HEK293 (cell line): Measurements from ENCODE around the gene ANKRD37.

Source experiments
- CTCF ChIA-PET: fragments of 350-600 bp; formaldehyde crosslinking; extraction: SDS; loops from one replicate; lab custom pipeline; 2021; ENCODE audit warnings: antibody characterized with exemption; lab: Yijun Ruan, JAX
- POLR2A ChIA-PET: fragments of 300-600 bp; formaldehyde crosslinking; extraction: SDS; loops from one replicate; lab custom pipeline; 2020; ENCODE audit warnings: antibody characterized with exemption, inconsistent platforms; lab: Yijun Ruan, JAX
- H3K27ac ChIP-seq: fragments of 200-500 bp; sonication (Bioruptor generic); 2 replicates; pipeline ENCODE4 v1.5.1; 2014; ENCODE audit warnings: low read depth, low read length, control low read depth, inconsistent platforms; ENCODE audit errors: extremely low read depth
- H3K36me3 ChIP-seq, 2 experiments: fragments of 200-500 bp in 1 of 2; sonication (Bioruptor generic) in 1 of 2; 1 replicate in 1 of 2; 2 replicates in 1 of 2; pipeline ENCODE4 v1.5.1; 2014 to 2017; ENCODE audit warnings: inconsistent platforms in 2 of 2, low read length in 2 of 2; ENCODE audit not compliant: control insufficient read depth in 2 of 2, insufficient read depth in 1 of 2
- H3K4me1 ChIP-seq: fragments of 200-500 bp; sonication (Bioruptor generic); 2 replicates; pipeline ENCODE4 v1.5.1; 2014; ENCODE audit warnings: mild to moderate bottlenecking, low read length, inconsistent platforms; ENCODE audit not compliant: control insufficient read depth, insufficient read depth
- H3K4me3 ChIP-seq: 2 replicates; pipeline ENCODE4 v1.5.1; 2011; ENCODE audit warnings: low read depth, mild to moderate bottlenecking, control low read depth, low read length, moderate library complexity
- H3K9me3 ChIP-seq: fragments of 200-500 bp; sonication (Bioruptor generic); 2 replicates; pipeline ENCODE4 v1.5.1; 2014; ENCODE audit warnings: low read depth, low read length, inconsistent platforms; ENCODE audit not compliant: control insufficient read depth, insufficient read depth
- GFI1B ChIP-seq: fragments of 450-650 bp; formaldehyde crosslinking; IDR thresholded peaks from 2 replicates; pipeline ENCODE4 v1.5.1; 2016; ENCODE audit warnings: missing biosample characterization, missing genetic modification characterization
- GLIS2 ChIP-seq: fragments of 450-650 bp; formaldehyde crosslinking; IDR thresholded peaks from 2 replicates; pipeline ENCODE4 v1.5.1; 2016; ENCODE audit warnings: missing biosample characterization, missing genetic modification characterization
- SCRT2 ChIP-seq: fragments of 450-650 bp; formaldehyde crosslinking; IDR thresholded peaks from 2 replicates; pipeline ENCODE4 v1.5.1; 2016; ENCODE audit warnings: missing biosample characterization, missing genetic modification characterization
- SETDB1 ChIP-seq: IDR thresholded peaks from one replicate; pipeline ENCODE4 v1.6.1; 2017; ENCODE audit warnings: mild to moderate bottlenecking, low read length, moderate library complexity, mixed read lengths; ENCODE audit not compliant: insufficient read length
- SP2 ChIP-seq: fragments of 450-650 bp; formaldehyde crosslinking; IDR thresholded peaks from 2 replicates; pipeline ENCODE4 v1.5.1; 2016; ENCODE audit warnings: missing biosample characterization, missing genetic modification characterization
- SP7 ChIP-seq: fragments of 450-650 bp; formaldehyde crosslinking; IDR thresholded peaks from 2 replicates; pipeline ENCODE4 v1.5.1; 2016; ENCODE audit warnings: missing biosample characterization, missing genetic modification characterization
- WT1 ChIP-seq: fragments of 450-650 bp; formaldehyde crosslinking; IDR thresholded peaks from 2 replicates; pipeline ENCODE4 v1.5.1; 2016; ENCODE audit warnings: missing biosample characterization, missing genetic modification characterization
- ZBTB20 ChIP-seq: fragments of 450-650 bp; formaldehyde crosslinking; IDR thresholded peaks from 2 replicates; pipeline ENCODE4 v1.5.1; 2016; ENCODE audit warnings: missing biosample characterization, missing genetic modification characterization
- ZNF211 ChIP-seq: fragments of 450-650 bp; formaldehyde crosslinking; IDR thresholded peaks from 2 replicates; pipeline ENCODE4 v1.5.1; 2016; ENCODE audit warnings: low read depth, missing biosample characterization, missing genetic modification characterization
- ZNF324 ChIP-seq: fragments of 450-650 bp; formaldehyde crosslinking; IDR thresholded peaks from 2 replicates; pipeline ENCODE4 v1.5.1; 2016; ENCODE audit warnings: missing biosample characterization, missing genetic modification characterization
- ZNF391 ChIP-seq: fragments of 450-650 bp; formaldehyde crosslinking; IDR thresholded peaks from 2 replicates; pipeline ENCODE4 v1.5.1; 2016; ENCODE audit warnings: low read depth, missing biosample characterization, missing genetic modification characterization, borderline replicate concordance
- ZNF501 ChIP-seq: fragments of 450-650 bp; formaldehyde crosslinking; IDR thresholded peaks from 2 replicates; pipeline ENCODE4 v1.5.1; 2016; ENCODE audit warnings: missing biosample characterization, missing genetic modification characterization
- ZNF549 ChIP-seq: fragments of 450-650 bp; IDR thresholded peaks from 2 replicates; pipeline ENCODE4 v1.5.1; 2018; ENCODE audit warnings: missing biosample characterization, missing genetic modification characterization, mild to moderate bottlenecking, inconsistent platforms, moderate library complexity
- ZNF558 ChIP-seq: fragments of 450-650 bp; formaldehyde crosslinking; IDR thresholded peaks from 2 replicates; pipeline ENCODE4 v1.5.1; 2016; ENCODE audit warnings: missing biosample characterization, missing genetic modification characterization
- TF ChIP-seq, protein P1 (sequence below): fragments of 450-650 bp; formaldehyde crosslinking; IDR thresholded peaks from 2 replicates; pipeline ENCODE4 v1.5.1; 2016; ENCODE audit warnings: missing biosample characterization, missing genetic modification characterization
- TF ChIP-seq, protein P2 (sequence below): fragments of 450-650 bp; formaldehyde crosslinking; IDR thresholded peaks from 2 replicates; pipeline ENCODE4 v1.5.1; 2016; ENCODE audit warnings: missing biosample characterization, missing genetic modification characterization
- TF ChIP-seq, protein P3 (sequence below): IDR thresholded peaks from 2 replicates; pipeline ENCODE4 v1.6.1; 2011; ENCODE audit warnings: mild to moderate bottlenecking, low read depth, low read length, borderline replicate concordance
- TF ChIP-seq, protein P4 (sequence below): fragments of 450-650 bp; formaldehyde crosslinking; IDR thresholded peaks from 2 replicates; pipeline ENCODE4 v1.5.1; 2016; ENCODE audit warnings: missing biosample characterization, missing genetic modification characterization
- TF ChIP-seq, protein P5 (sequence below): fragments of 450-650 bp; formaldehyde crosslinking; conservative IDR thresholded peaks from 2 replicates; pipeline ENCODE4 v1.5.1; 2016; ENCODE audit warnings: low read depth, missing biosample characterization, missing genetic modification characterization

Gene ANKRD37

DNA sequence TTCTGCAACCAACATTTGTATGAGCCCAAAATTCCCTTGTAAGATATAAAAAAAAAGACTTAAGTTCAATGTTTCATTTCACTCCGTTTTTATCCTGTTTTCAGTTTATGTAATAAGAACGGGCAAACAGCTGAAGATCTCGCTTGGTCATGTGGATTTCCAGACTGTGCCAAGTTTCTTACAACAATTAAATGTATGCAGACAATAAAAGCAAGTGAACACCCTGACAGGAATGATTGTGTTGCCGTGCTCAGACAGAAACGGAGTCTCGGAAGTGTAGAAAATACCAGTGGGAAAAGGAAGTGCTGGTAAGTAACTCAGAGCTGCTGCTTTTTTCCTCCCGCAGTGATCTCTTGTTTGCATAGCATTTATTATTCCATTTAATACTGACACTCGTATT lies 2.8 kb downstream of the ANKRD37 start (continued):
- TF ChIP-seq, protein P1, sequence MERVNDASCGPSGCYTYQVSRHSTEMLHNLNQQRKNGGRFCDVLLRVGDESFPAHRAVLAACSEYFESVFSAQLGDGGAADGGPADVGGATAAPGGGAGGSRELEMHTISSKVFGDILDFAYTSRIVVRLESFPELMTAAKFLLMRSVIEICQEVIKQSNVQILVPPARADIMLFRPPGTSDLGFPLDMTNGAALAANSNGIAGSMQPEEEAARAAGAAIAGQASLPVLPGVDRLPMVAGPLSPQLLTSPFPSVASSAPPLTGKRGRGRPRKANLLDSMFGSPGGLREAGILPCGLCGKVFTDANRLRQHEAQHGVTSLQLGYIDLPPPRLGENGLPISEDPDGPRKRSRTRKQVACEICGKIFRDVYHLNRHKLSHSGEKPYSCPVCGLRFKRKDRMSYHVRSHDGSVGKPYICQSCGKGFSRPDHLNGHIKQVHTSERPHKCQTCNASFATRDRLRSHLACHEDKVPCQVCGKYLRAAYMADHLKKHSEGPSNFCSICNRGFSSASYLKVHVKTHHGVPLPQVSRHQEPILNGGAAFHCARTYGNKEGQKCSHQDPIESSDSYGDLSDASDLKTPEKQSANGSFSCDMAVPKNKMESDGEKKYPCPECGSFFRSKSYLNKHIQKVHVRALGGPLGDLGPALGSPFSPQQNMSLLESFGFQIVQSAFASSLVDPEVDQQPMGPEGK (tag by site-specific recombination), result no peak
- no peak for TF ChIP-seq SCRT2 (tag by site-specific recombination)
- no peak for TF ChIP-seq ZNF501
- no peak for TF ChIP-seq SP7 (tag by site-specific recombination)
- no peak for TF ChIP-seq ZNF391 (tag by site-specific recombination)
- TF ChIP-seq ZNF211 (tag by site-specific recombination), result no peak
- TF ChIP-seq, protein P2, sequence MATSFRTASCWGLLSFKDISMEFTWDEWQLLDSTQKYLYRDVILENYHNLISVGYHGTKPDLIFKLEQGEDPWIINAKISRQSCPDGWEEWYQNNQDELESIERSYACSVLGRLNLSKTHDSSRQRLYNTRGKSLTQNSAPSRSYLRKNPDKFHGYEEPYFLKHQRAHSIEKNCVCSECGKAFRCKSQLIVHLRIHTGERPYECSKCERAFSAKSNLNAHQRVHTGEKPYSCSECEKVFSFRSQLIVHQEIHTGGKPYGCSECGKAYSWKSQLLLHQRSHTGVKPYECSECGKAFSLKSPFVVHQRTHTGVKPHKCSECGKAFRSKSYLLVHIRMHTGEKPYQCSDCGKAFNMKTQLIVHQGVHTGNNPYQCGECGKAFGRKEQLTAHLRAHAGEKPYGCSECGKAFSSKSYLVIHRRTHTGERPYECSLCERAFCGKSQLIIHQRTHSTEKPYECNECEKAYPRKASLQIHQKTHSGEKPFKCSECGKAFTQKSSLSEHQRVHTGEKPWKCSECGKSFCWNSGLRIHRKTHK (tag by site-specific recombination), result no peak
- TF ChIP-seq, protein P3, sequence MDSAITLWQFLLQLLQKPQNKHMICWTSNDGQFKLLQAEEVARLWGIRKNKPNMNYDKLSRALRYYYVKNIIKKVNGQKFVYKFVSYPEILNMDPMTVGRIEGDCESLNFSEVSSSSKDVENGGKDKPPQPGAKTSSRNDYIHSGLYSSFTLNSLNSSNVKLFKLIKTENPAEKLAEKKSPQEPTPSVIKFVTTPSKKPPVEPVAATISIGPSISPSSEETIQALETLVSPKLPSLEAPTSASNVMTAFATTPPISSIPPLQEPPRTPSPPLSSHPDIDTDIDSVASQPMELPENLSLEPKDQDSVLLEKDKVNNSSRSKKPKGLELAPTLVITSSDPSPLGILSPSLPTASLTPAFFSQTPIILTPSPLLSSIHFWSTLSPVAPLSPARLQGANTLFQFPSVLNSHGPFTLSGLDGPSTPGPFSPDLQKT, result no peak
- TF ChIP-seq WT1 (tag by site-specific recombination), result no peak
- no peak for TF ChIP-seq SP2 (tag by site-specific recombination)

DNA sequence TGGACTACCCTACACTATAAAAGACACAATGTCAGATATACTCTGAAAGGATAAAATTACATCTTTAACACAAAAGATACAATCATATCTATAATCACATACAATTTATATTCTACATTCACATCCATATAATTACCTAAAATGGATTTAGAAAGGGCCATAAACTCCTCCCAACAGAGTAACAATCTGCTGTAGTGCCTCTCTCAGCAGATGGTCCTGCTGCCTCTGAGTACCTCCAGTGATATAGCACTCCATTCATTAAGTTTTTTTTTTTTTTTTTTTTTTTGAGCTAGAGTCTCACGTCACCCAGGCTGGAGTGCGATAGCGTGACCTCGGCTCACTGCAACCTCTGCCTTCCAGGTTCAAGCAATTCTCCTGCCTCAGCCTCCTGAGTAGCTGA lies 7.4 kb downstream of the ANKRD37 start:
- ChIA-PET CTCF (interaction anchor here (0.6 kb wide), 1 partner anchor 360 kb away, joined by 3 read pairs; no protein-coding TSS in a partner anchor), POLR2A (interaction anchor here (0.7 kb wide), 1 partner anchor 7 kb away, joined by 3 read pairs; the partner anchor contains the start of gene ANKRD37)
- no peaks in the 10 kb centered on the region for H3K4me1 ChIP-seq
- H3K36me3 ChIP-seq, result peaks cover 9 to 56% of the 10 kb centered on the region in 2 experiments
- H3K4me3 ChIP-seq, result no peak overlapping the region
- TF ChIP-seq SETDB1 (no peak), GFI1B (tag by site-specific recombination) (no peak), GLIS2 (tag by site-specific recombination) (no peak), ZNF324 (tag by site-specific recombination) (no peak), ZNF558 (no peak), ZNF549 (tag by site-specific recombination) (no peak), ZBTB20 (no peak), ZNF391 (tag by site-specific recombination) (no peak)
- TF ChIP-seq, protein P4, sequence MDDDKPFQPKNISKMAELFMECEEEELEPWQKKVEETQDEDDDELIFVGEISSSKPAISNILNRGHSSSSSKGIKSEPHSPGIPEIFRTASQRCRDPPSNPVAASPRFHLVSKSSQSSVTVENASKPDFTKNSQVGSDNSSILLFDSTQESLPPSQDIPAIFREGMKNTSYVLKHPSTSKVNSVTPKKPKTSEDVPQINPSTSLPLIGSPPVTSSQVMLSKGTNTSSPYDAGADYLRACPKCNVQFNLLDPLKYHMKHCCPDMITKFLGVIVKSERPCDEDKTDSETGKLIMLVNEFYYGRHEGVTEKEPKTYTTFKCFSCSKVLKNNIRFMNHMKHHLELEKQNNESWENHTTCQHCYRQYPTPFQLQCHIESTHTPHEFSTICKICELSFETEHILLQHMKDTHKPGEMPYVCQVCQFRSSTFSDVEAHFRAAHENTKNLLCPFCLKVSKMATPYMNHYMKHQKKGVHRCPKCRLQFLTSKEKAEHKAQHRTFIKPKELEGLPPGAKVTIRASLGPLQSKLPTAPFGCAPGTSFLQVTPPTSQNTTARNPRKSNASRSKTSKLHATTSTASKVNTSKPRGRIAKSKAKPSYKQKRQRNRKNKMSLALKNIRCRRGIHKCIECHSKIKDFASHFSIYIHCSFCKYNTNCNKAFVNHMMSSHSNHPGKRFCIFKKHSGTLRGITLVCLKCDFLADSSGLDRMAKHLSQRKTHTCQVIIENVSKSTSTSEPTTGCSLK (tag by site-specific recombination), result no peak
- TF ChIP-seq, protein P5, sequence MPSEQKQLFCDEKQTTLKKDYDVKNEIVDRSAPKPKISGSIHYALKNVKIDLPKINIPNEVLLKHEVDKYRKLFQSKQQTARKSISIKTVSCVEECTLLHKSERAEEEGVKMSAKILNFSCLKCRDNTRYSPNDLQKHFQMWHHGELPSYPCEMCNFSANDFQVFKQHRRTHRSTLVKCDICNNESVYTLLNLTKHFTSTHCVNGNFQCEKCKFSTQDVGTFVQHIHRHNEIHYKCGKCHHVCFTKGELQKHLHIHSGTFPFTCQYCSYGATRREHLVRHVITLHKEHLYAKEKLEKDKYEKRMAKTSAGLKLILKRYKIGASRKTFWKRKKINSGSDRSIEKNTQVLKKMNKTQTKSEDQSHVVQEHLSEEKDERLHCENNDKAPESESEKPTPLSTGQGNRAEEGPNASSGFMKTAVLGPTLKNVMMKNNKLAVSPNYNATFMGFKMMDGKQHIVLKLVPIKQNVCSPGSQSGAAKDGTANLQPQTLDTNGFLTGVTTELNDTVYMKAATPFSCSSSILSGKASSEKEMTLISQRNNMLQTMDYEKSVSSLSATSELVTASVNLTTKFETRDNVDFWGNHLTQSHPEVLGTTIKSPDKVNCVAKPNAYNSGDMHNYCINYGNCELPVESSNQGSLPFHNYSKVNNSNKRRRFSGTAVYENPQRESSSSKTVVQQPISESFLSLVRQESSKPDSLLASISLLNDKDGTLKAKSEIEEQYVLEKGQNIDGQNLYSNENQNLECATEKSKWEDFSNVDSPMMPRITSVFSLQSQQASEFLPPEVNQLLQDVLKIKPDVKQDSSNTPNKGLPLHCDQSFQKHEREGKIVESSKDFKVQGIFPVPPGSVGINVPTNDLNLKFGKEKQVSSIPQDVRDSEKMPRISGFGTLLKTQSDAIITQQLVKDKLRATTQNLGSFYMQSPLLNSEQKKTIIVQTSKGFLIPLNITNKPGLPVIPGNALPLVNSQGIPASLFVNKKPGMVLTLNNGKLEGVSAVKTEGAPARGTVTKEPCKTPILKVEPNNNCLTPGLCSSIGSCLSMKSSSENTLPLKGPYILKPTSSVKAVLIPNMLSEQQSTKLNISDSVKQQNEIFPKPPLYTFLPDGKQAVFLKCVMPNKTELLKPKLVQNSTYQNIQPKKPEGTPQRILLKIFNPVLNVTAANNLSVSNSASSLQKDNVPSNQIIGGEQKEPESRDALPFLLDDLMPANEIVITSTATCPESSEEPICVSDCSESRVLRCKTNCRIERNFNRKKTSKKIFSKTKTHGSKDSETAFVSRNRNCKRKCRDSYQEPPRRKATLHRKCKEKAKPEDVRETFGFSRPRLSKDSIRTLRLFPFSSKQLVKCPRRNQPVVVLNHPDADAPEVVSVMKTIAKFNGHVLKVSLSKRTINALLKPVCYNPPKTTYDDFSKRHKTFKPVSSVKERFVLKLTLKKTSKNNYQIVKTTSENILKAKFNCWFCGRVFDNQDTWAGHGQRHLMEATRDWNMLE (tag by site-specific recombination), result no peak
- H3K27ac ChIP-seq, result no peak overlapping the region
- no peaks in the 10 kb centered on the region for H3K9me3 ChIP-seq
